ENCODE data around the gene ADCY3. TPM values are rescaled to one million over a fixed set of nuclear protein-coding genes. Genes with fewer than 3 reads are reported as not detected.

Gene ADCY3
- total and polyA plus RNA-seq, 9 of the 15 experiments (the other 6 are each of a cell fraction or from before 2014, with no cell fraction given) = 1.5 to 54.8 (median 26.3) TPM

DNA sequence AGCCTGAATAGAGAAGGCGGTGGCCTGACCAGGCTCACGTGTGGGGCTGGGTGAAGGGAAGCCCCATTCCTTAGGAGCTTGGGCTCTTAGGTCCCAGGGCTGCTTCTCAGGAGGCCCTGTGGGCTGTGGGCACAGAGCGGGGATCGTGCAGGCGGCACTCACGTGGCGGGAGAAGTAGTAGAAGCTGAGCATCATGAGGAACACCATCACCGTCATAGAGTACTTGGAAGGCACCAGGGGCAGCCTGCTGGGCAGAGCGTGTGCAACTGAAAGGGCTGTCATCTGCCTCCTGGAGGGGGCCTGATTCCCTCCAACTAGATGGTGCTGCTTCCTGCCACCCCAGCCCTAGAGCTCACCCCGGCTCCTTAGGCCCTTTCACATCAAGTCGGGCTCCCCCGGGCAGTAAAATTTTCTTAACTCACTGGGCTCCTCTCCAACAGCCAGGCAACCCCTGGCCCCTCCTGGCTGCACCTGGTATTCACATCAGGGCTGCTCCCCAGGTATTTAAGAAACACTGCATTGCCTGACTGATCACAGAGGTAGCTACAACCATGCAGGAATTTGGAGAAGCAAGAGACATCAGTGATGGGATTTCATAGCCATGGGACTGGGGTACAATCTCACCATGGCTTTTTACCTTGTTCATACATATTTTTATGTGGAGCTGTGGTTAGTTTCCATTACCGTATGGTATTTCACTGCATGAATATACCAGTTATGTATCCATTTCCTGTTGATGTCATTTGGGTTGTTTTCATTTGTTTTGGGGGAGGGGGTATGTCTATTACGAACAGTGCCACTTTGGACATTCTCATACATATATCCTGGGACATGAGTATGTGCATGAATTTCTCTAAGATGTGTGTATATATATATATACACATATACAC, 93.9 kb downstream of the ADCY3 start:
- intact Hi-C loops (cut with micrococcal nuclease) = loop anchor here (5.0 kb wide), 3 partner anchors 301 to 371 kb away; partner anchors contain the start of gene NCOA1
- CTCF ChIA-PET (ENCODE audit: low intra/inter-chr PET ratio) = interaction anchor here (1.1 to 3.3 kb wide), 2 partner anchors 404 to 416 kb away, joined by 3 to 32 read pairs; no protein-coding TSS in a partner anchor
- in situ Hi-C loops (cut with MboI) = no loop called here
- Histone ChIP-seq H3K27ac (ENCODE audit: extremely low read depth, low read depth, low read length) (no peak overlapping the region), H3K9me3 (replicated peaks; ENCODE audit: control insufficient read depth, insufficient read depth, low read depth, low read length) (no peaks in the 10 kb centered on the region), H3K9ac (ENCODE audit: insufficient read depth in 1 of 2, low read depth in 2 of 2, low read length in 2 of 2) (no peak overlapping the region), H4K20me1 (replicated peaks; ENCODE audit: control insufficient read depth, insufficient read depth, low read length) (no peaks in the 10 kb centered on the region), H3K4me2 (ENCODE audit: insufficient read depth, low read length) (no peak overlapping the region), H3K4me3 (no peak overlapping the region), H3K9me1 (ENCODE audit: control insufficient read depth, insufficient read depth, low read length) (no peaks in the 10 kb centered on the region), H3K36me3 (ENCODE audit: control insufficient read depth, insufficient read depth, low read length) (peaks cover 68% of the 10 kb centered on the region), H2AFZ (ENCODE audit: low read depth, low read length) (no peak overlapping the region), H3K4me1 (replicated peaks in 1 of 2; ENCODE audit: control insufficient read depth in 2 of 2, insufficient read depth in 2 of 2, low read length in 2 of 2) (peaks cover 0 to 5% of the 10 kb centered on the region in 2 experiments; a peak in 2 of 5 replicates), H3K27me3 (ENCODE audit: control insufficient read depth in 2 of 2, insufficient read depth in 2 of 2, low read length in 2 of 2) (no peaks in the 10 kb centered on the region), H3K79me2 (ENCODE audit: control insufficient read depth, insufficient read depth, low read length) (no peaks in the 10 kb centered on the region)
- TF ChIP-seq JUN (IDR thresholded peaks at IDR 0.05; ENCODE audit: borderline replicate concordance, low read depth, low read length) = no peak
- TF ChIP-seq JUN (CRISPR knock-in tag; IDR thresholded peaks at IDR 0.05; ENCODE audit: borderline replicate concordance) = no peak
- TF ChIP-seq POLR2G (IDR thresholded peaks at IDR 0.05; ENCODE audit: low read depth, low read length) = peak; percentile 61
- TF ChIP-seq SMAD1 (IDR thresholded peaks at IDR 0.05; ENCODE audit: low read depth, low read length, partially characterized antibody) = no peak
- no peak for TF ChIP-seq ZNF830 (CRISPR knock-in tag; IDR thresholded peaks at IDR 0.05)
- TF ChIP-seq ZNF316 (IDR thresholded peaks at IDR 0.05) = no peak
- DNase-seq (ENCODE audit: extremely low read depth in 1 of 4, low spot score in 3 of 4) (no peak), FAIRE-seq (no peak), ATAC-seq (no peak)
- 89% methylated on average over 13 of the region's 14 CpGs for WGBS (ENCODE audit: insufficient coverage, low coverage, missing lambda C conversion rate)
- POLR2A ChIA-PET = no interaction called here
- BruUV-seq (replicated peaks) = no TSS peak
